ACHN (cell line): Measurements from ENCODE around the gene MAN2B2.
"Not testable (repeated sequence)": the region's sequence is repeated elsewhere in the genome, so short reads cannot be mapped to it uniquely, and the experiment has no call there.

ENCODE experiments used
- DNase-seq: peaks from one replicate; pipeline ENCODE4 v3.0.0-alpha.2; 2015
- in situ Hi-C: cut with HindIII; loops from 2 replicates; pipeline ENCODE4 v1.10.0; 2017; ENCODE audit warnings: low sequenced_read_pairs, low pct_ligation_motif_present, low pct_unique_long_range_greater_than_20kb

The MAN2B2 gene

DNA sequence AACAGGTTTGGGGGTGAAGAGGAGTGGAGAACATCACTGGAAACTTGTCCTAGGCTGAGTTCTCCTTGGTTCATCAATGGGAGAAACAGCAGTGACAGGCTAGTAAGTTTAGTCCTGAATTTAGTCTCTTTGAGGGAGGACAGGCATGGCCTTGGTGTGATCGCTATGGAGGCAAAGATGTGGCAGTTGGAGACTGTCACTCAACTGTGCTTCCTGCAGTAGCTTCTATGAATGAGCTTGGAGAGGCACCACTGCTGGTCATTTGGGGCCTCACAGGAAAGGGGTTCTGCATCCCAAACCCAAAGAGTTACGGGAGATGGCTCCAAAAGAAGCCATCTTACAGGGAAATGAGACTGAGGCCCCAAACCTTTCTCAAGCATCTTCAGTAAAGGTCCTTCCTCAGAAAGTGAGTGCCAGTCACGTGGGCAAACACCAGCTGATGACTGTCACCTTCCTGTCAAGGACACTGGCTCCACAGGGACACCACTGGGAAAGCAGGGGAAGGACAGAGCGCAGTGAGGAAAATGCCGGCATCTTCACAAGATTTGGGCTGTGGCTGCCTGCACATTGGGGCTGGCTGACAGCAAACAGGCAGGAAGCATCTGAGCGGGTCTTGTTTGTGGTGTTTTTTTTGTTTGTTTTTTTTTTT is 72.7 kb downstream of the MAN2B2 start:
- in situ Hi-C loops, result no loop called here

DNA sequence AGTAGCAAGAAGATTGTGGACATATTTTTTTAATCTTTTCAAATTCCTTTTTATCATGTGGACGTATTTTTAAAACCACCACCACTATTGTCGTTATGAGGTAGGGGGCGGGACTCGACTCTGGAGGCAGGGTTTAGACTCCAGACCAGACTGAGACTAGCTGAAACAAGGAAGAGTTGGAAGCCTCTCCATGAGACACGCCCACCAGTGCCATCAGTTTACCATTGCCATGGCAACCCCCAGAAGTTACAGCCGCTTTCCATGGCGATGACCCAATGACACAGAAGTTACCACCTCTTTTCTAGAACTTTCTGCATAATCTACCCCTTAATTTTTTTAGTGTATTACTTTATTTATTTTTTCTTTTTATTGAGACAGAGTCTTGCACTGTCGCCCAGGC is 74.2 kb downstream of the MAN2B2 start:
- DNase-seq, result no peak
- in situ Hi-C loops, result no loop called here

More for the DNA sequence above, 72.7 kb downstream of the MAN2B2 start:
- DNase-seq, result no peak

DNA sequence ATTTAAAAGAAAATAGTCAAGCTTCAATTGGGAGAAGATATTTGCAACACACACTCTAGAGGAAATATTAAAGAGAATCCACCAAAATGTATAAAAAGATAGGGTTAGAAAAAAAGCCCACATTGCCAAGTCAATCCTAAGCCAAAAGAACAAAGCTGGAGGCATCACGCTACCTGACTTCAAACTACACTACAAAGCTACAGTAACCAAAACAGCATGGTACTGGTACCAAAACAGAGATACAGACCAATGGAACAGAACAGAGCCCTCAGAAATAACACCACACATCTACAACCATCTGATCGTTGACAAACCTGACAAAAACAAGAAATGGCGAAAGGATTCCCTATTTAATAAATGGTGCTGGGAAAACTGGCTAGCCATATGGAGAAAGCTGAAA is 79.2 kb downstream of the MAN2B2 start:
- in situ Hi-C loops, DNase-seq: not testable (repeated sequence)

DNA sequence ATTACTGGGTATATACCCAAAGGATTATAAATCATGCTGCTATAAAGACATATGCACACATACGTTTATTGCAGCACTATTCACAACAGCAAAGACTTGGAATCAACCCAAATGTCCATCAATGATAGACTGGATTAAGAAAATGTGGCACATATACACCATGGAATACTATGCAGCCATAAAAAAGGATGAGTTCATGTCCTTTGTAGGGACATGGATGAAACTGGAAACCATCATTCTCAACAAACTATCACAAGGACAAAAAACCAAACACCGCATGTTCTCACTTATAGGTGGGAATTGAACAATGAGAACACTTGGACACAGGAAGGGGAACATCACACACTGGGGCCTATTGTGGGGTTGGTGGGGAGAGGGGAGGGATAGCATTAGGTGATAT is 80.3 kb downstream of the MAN2B2 start:
- DNase-seq, in situ Hi-C loops: not testable (repeated sequence)

DNA sequence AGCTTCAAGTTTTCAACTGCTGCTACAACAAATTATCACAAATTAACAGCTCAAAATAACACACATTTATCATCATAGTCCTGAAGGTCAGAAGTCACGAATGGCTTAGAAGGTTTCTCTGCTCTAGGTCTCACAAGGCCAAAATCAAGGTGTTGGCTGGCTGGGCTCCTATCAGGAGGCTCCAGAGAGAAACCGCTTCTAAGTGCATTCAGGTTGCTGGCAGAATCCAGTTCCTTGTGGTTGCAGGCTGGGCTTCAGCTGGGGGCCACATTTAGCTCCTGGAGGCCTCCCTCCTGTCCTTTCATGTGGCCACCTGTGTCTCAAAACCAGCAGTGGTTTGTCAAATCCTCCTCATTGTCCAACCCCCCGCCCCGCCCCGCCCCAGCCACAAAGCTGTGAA is 80.9 kb downstream of the MAN2B2 start:
- in situ Hi-C loops, result no loop called here
- DNase-seq, result no peak

DNA sequence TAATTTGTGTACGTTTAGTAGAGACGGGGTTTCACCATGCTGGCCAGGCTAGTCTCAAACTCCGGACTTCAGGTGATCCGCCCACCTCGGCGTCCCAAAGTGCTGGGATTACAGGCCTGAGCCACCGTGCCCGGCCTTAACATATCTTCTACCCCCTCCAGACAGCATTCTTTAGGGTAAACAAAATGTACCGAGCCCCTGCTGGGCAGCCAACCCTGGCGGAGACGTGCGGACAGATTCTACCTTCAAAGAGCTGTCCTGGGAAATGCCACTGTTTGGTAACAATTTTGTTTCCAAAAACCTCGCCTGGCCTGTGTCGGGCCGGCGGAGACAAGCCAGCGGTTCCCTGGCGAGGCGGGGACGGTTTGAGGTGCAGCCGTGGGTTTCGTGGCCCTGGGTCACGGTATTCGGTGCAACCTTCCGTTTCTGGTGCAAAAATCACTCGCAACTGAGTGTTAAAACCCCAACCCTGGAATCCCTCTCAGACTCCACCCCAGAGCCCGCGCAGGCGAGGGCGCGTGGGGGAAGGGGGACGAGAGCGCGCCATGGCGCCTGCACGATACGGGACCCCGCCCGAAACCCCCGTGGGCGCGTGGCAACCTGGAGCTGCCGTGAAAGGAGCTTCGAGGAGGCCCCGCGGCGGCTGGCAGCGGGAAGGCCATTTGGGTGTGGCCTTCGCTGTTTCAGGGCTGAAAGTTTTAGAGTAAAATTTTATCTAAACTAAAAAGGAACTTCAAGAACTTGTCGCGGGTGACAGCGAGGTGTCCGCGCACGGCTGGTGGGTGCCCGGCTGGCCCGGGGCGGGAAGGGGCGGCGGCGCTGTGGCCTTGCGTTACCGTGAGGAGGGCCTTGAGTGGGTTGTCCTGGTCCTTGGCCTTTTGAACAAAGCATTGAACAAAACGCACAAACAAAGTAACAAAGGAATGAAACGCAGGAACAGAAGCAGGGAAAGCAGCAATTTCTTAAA is 82.5 kb downstream of the MAN2B2 start:
- in situ Hi-C loops, result no loop called here
- DNase-seq, result no peak

DNA sequence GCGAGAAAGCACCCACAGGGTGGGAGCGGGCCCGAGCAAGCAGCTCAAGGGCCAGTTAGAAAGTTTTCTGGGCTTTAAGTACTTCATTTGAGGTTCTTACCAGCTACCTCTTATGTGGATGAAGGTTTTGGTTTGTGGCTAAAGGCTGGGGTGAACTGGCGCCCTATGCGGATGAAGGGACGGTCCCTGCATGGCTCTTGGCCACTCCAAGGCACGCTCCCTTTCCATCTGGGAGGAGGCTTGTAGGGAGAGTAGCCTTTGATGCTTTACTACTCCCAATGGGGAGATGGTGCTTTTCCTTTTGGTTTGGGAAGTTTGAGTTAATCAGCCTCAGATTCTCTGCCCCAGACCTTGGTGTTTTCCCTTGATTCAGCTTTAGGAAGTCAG is 83.2 kb downstream of the MAN2B2 start:
- in situ Hi-C loops, result no loop called here
- DNase-seq, result no peak

DNA sequence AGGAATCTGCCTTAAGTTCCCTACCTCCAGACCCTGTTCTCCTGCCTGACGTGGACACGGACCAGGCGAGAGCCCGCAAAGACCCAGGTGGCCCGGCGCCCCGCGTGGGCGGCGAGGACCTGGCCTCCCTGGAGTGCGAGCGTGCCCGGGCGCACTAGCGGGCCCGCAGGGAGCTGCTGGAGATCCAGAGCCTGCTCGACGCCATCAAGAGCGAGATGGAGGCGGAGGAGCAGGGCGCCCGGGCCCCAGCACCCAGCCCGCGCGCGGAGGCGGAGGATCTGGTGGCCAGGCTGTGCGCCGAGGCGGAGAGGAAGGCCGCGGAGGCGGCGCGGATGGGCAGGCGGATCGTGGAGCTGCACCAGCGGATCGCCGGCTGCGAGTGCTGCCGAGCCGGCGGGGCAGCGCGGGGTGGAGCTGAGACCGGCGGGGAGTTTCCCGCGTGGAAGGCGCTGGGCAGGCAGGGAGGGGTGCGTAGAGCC is 83.6 kb downstream of the MAN2B2 start:
- in situ Hi-C loops, result no loop called here
- DNase-seq, result no peak

DNA sequence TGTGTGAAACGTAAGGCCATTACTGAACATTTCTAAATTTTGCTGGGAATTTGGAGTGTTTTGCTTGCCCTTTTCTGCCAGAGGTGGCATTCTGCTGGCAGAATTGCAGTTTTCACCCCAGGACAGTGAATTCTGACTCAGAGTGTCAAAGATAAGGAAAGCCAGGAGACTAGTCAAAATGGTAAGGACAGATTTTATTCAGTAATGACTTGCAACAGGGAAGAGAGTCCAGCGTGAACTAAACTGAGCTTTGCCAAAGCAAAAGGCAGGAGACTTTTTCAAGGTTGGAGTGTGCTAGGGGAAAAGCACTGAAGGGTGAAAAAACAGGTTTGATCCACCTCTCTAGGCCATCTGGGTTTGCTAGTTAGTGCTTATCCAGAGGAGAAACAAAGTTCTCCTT is 84.9 kb downstream of the MAN2B2 start:
- in situ Hi-C loops, result no loop called here
- no peak for DNase-seq

DNA sequence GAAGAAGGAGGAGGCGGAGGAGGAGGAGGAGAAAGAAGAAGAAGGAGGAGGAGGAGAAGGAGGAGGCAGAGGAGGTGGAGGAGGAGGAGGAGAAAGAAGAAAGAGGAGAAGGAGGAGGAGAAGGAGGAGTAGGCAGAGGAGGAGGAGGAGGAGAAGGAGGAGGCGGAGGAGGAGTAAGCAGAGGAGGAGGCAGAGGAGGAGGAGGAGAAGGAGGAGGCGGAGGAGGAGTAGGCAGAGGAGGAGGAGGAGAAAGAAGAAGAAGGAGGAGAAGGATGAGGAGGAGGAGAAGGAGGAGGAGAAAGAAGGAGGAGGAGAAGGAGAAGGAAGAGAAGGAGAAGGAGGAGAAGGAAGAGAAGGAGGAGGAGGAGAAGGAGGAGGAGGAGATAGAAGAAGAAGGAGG is 85.4 kb downstream of the MAN2B2 start:
- in situ Hi-C loops, result no loop called here
- DNase-seq, result no peak

DNA sequence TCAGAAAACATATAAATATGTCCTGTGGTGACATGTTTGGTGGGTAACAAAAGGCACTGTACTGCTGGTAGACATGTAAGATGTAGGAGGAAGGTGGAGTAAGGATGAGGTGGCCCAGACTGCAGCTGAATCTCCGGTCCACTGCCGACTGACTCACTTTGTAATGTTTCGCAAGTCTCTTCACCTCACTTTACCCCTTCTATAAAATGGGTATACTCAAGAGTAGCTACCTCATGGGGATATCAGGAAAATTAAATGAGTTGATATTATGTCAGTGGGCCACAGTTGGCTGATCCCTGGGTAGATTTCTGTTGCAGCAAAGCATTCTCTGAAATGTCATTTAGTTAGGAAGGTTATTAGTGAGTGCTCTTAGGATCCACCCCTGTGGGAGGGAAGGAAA is 87.6 kb downstream of the MAN2B2 start:
- in situ Hi-C loops, result no loop called here
- DNase-seq, result no peak

DNA sequence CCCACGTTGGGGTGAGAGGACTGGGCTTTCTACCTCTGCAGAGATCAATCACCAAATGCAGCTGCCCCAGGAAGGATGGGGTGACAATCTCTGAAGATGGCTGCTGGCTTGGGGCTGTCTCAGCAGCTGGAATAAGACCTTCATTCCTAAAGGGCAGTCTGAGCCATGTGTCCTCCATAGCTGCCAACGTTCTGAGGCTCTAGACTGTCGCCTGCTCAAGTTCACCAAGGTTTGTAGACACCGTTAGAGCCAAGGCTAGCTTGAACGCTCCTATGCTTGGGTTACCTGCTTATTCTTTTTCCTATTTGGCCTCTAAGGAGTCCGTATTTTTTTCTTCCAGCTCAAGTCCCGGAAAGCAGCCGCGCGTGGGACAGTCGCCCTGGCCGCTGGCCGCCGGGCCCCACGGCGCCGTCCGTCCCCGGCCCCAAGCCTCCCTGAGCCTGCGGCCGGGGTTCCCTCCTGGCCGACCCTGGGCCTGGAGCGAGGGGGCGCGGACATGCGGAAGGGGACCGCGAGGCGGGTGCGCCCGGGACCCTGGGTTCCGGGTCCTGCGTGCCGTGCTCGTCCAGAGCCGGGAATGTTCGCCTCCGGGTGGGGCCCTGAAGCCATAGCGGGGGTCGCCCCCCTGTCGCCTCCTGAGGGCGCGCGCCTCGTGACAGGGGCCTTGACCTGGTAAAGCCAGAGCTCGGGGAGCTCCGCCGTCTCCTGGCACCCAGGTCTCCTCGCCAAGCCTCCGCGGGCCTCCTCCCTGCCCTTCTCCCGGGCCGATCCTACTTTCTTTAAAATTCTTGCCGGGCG is 88.8 kb downstream of the MAN2B2 start:
- no peak for DNase-seq
- in situ Hi-C loops, result no loop called here

DNA sequence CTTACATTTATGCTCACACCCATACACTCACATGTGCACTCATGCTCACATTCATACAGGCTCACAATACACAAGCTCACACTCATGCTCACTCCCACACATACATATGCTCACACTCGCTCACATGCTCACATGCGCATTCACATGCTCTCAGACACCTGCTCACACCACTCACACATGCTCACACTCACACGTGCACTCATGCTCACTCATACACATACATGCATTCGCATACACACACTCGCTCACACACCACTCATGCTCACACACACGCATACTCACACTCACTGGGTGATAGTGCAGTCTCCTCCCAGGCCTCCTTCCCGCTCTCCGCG is 90.3 kb downstream of the MAN2B2 start:
- no peak for DNase-seq
- in situ Hi-C loops, result no loop called here

DNA sequence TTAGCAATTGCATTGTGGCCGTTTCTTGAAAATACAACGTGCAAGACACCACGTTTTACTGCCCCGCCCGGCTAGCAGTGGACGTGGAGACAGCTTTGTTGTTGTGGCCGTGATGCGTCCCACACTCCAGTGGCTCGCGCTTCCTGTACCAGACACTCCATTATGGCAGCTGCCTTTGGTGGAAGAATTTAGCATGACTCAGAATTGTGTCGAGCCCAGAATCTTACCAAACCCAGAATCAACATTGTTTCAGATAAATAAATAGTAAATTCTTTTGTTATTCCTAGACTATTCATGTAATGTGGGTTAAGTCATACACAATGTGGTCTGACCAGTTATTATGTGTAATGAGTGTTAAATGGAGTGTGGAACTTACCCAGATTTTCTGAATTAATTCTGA is 93.4 kb downstream of the MAN2B2 start:
- DNase-seq, result peak; percentile 75

DNA sequence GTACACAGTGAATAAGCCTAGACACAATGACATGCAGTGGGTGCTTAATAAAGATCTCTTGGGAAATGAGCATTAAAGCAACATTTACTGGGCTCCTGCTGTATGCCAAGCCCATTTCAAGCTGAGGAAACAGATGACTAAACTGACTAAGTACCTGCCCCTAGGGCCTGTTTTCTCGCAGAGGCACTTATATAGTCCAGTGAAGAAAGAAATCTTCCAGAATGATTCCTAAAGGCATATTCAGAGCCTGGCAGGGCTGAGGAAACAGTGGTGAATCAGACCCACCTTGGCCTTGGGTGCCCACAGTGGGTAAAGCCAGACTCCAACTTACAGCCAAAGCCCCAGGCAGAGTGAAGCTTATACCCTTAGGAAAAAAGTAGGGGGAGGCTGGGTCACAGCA is 96.7 kb downstream of the MAN2B2 start:
- in situ Hi-C loops, result no loop called here
- no peak for DNase-seq

More for the DNA sequence above, 93.4 kb downstream of the MAN2B2 start:
- in situ Hi-C loops, result no loop called here

DNA sequence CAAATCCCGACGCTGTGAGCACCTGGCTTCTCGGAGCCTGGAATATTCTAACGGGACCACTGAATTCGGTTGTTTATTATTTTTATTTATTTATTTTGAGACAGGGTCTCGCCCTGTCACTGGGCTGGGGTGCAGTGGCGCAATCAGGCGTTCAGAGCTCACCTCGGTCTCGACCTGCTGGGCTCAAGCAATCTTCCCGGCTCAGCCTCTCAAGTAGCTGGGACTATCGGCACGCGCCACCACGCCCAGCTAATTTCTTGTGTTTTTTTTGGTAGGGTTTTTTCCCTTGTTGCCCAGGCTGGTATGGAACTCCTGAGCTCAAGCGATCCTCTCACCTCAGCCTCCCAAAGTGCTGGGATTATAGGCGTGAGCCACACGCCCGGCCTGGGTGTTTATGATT is 97.1 kb downstream of the MAN2B2 start:
- DNase-seq, result no peak
- in situ Hi-C loops, result no loop called here

DNA sequence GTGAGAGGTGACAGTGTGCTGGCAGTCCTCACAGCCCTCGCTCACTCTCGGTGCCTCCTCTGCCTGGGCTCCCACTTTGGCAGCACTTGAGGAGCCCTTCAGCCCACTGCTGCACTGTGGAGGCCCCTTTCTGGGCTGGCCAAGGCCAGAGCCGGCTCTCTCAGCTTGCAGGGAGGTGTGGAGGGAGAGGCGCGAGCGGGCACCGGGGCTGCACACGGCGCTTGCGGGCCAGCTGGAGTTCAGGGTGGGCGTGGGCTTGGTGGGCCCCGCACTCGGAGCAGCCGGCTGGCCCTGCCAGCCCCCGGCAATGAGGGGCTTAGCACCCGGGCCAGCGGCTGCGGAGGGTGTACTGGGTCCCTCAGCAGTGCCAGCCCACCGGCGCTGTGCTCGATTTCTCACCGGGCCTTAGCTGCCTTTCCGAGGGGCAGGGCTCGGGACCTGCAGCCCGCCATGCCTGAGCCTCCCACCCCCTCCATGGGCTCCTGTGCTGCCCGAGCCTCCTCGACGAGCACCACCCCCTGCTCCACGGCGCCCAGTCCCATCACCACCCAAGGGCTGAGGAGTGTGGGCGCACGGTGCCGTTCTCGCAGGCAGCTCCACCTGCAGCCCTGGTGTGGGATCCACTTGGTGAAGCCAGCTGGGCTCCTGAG is 97.7 kb downstream of the MAN2B2 start:
- DNase-seq, in situ Hi-C loops: not testable (repeated sequence)
